CD4-positive, alpha-beta T cell (primary cell): ENCODE data around the gene COL15A1. TPM values are rescaled to one million over a fixed set of nuclear protein-coding genes. Genes with fewer than 3 reads are reported as not detected.
"Not testable (repeated sequence)": the region's sequence is repeated elsewhere in the genome, so short reads cannot be mapped to it uniquely, and the experiment has no call there.

Experiments used
- ATAC-seq: fragments of 200-7000 bp; cut with Tn5 transposase; one replicate; pipeline ENCODE4 v1.10.0; 2022; ENCODE audit warnings: mild to moderate bottlenecking; ENCODE audit not compliant: poor library complexity
- CTCF ChIA-PET: fragments of 350-600 bp; sonication (Branson Sonifier 250); formaldehyde crosslinking; loops from one replicate; lab custom pipeline; 2021; ENCODE audit warnings: antibody characterized with exemption, inconsistent platforms; lab: Charles Lee
- POLR2A ChIA-PET: fragments of 350-600 bp; sonication (Branson Sonifier 250); formaldehyde crosslinking; loops from one replicate; lab custom pipeline; 2021; ENCODE audit warnings: antibody characterized with exemption, inconsistent platforms; lab: Charles Lee
- DNase-seq, 14 experiments: peaks; one replicate each; pipeline ENCODE4 v3.0.0-alpha.2; 2013 to 2020; ENCODE audit warnings: mixed read lengths in 2 of 14
- H3K27ac ChIP-seq, 2 donors: one replicate each; pipeline versions ENCODE4 v1.5.1 to v1.7.0; 2013; ENCODE audit warnings: low read length in 2 of 2, low read depth in 1 of 2, mild to moderate bottlenecking in 1 of 2
- H3K27me3 ChIP-seq, 2 experiments: 1 replicate in 1 of 2; 2 replicates in 1 of 2; pipeline versions ENCODE4 v1.6.1 to v1.7.0; 2013; ENCODE audit warnings: low read length in 2 of 2, control low read depth in 1 of 2, mild to moderate bottlenecking in 1 of 2, moderate library complexity in 1 of 2; ENCODE audit not compliant: insufficient read depth in 2 of 2, control insufficient read depth in 1 of 2
- H3K36me3 ChIP-seq: one replicate; pipeline ENCODE4 v1.6.1; 2013; ENCODE audit warnings: low read length, control low read depth; ENCODE audit not compliant: insufficient read depth
- H3K4me1 ChIP-seq: one replicate; pipeline ENCODE4 v1.6.1; 2013; ENCODE audit warnings: low read length, control low read depth; ENCODE audit not compliant: insufficient read depth
- H3K4me3 ChIP-seq: one replicate; pipeline ENCODE4 v1.5.1; 2013; ENCODE audit warnings: mild to moderate bottlenecking, low read length, moderate library complexity
- H3K9me3 ChIP-seq, 2 experiments: 1 replicate in 1 of 2; 2 replicates in 1 of 2; pipeline versions ENCODE4 v1.6.1 to v1.7.0; 2013; ENCODE audit warnings: low read length in 2 of 2, mild to moderate bottlenecking in 2 of 2, control low read depth in 1 of 2, moderate library complexity in 1 of 2; ENCODE audit not compliant: control insufficient read depth in 1 of 2, insufficient read depth in 1 of 2
- H3K27ac Mint-ChIP-seq: one replicate; pipeline ENCODE4 v1.8.0; 2020; ENCODE audit warnings: mixed read lengths
- H3K27me3 Mint-ChIP-seq: one replicate; pipeline ENCODE4 v1.8.0; 2021; ENCODE audit warnings: mixed read lengths
- H3K36me3 Mint-ChIP-seq: one replicate; pipeline ENCODE4 v1.8.0; 2021; ENCODE audit warnings: low read depth, mixed read lengths
- H3K4me1 Mint-ChIP-seq: one replicate; pipeline ENCODE4 v1.8.0; 2021; ENCODE audit warnings: low read depth, mixed read lengths
- H3K4me3 Mint-ChIP-seq: one replicate; pipeline ENCODE4 v1.8.0; 2020; ENCODE audit warnings: mild to moderate bottlenecking, mixed read lengths
- H3K9me3 Mint-ChIP-seq: one replicate; pipeline ENCODE4 v1.8.0; 2020; ENCODE audit warnings: mixed read lengths
- CTCF ChIP-seq: fragments of 200-600 bp; IDR thresholded peaks from one replicate; pipeline ENCODE4 v1.8.0; 2022; ENCODE audit warnings: antibody characterized with exemption, mild to moderate bottlenecking
- intact Hi-C, 2 experiments: fragments of 100-400 bp; cut with DNase I in 1 of 2; cut with micrococcal nuclease in 1 of 2; formaldehyde crosslinking; loops; one replicate each; pipeline versions ENCODE4 v1.15.1 to v1.9.0; 2023 to 2025; cut with DNase I, micrococcal nuclease
- total RNA-seq, 174 experiments: library from RNA in 2 of 174; stranded (reverse) in 2 of 174; gene quantifications; one replicate each; pipeline ENCODE4 v1.2.3 and lab custom pipeline; 2021 to 2026

Gene COL15A1
- total RNA-seq, 2 experiments from 2014 or later: not detected

GRCh38 chr9:98900244-98900643 is 43.5 kb upstream of the COL15A1 start:
- Histone ChIP-seq H3K4me1 (no peaks in the 10 kb centered on the region), H3K27me3 (peaks cover 7 to 9% of the 10 kb centered on the region in 2 experiments), H3K27ac (no peak overlapping the region), H3K36me3 (no peaks in the 10 kb centered on the region), H3K4me3 (no peak overlapping the region), H3K9me3 (no peaks in the 10 kb centered on the region)
- CTCF ChIA-PET: no interaction called here
- intact Hi-C loops: no loop called here
- H3K4me1 Mint-ChIP-seq: no peaks in the 10 kb centered on the region
- H3K27me3 Mint-ChIP-seq: peaks cover 13% of the 10 kb centered on the region
- H3K27ac Mint-ChIP-seq: no peak overlapping the region
- H3K4me3 Mint-ChIP-seq: no peak overlapping the region
- DNase-seq (no peak), ATAC-seq (no peak)
- no peak for TF ChIP-seq CTCF
- POLR2A ChIA-PET: no interaction called here
- H3K9me3 Mint-ChIP-seq: peaks cover 3% of the 10 kb centered on the region
- H3K36me3 Mint-ChIP-seq: no peaks in the 10 kb centered on the region

- H3K4me1 ChIP-seq: no peaks in the 10 kb centered on the region
- no peak overlapping the region for H3K27ac ChIP-seq
- POLR2A ChIA-PET: no interaction called here
- H3K9me3 ChIP-seq: no peaks in the 10 kb centered on the region
- H3K27ac Mint-ChIP-seq: no peak overlapping the region
- intact Hi-C loops: no loop called here
- TF ChIP-seq CTCF: no peak
- ATAC-seq: no peak
- H3K36me3 Mint-ChIP-seq: no peaks in the 10 kb centered on the region
- peaks cover 14% of the 10 kb centered on the region for H3K27me3 Mint-ChIP-seq
- H3K4me1 Mint-ChIP-seq: no peaks in the 10 kb centered on the region
- peaks cover 7 to 9% of the 10 kb centered on the region in 2 experiments for H3K27me3 ChIP-seq
- no peak for DNase-seq
- no peak overlapping the region for H3K4me3 Mint-ChIP-seq
- no peaks in the 10 kb centered on the region for H3K36me3 ChIP-seq
- CTCF ChIA-PET: no interaction called here
- peaks cover 3% of the 10 kb centered on the region for H3K9me3 Mint-ChIP-seq
- H3K4me3 ChIP-seq: no peak overlapping the region
These were observed 43.0 kb upstream of the COL15A1 start for GRCh38 chr9:98900725-98901124.

GRCh38 chr9:98901843-98902242 is 41.9 kb upstream of the COL15A1 start:
- H3K4me1 Mint-ChIP-seq, H3K36me3 Mint-ChIP-seq, CTCF ChIA-PET: not testable (repeated sequence)

GRCh38 chr9:98902516-98902915 is 41.2 kb upstream of the COL15A1 start:
- Histone ChIP-seq H3K36me3 (no peaks in the 10 kb centered on the region), H3K27ac (no peak overlapping the region), H3K27me3 (peaks cover 3 to 12% of the 10 kb centered on the region in 2 experiments), H3K4me3 (no peak overlapping the region), H3K9me3 (no peaks in the 10 kb centered on the region), H3K4me1 (no peaks in the 10 kb centered on the region)
- H3K4me1 Mint-ChIP-seq: no peaks in the 10 kb centered on the region
- ATAC-seq: no peak
- no peak for TF ChIP-seq CTCF
- no peaks in the 10 kb centered on the region for H3K36me3 Mint-ChIP-seq
- DNase-seq: no peak
- H3K27me3 Mint-ChIP-seq: peaks cover 8% of the 10 kb centered on the region
- ChIA-PET POLR2A (no interaction called here), CTCF (no interaction called here)
- H3K4me3 Mint-ChIP-seq: no peak overlapping the region
- intact Hi-C loops: no loop called here
- H3K27ac Mint-ChIP-seq: no peak overlapping the region
- no peaks in the 10 kb centered on the region for H3K9me3 Mint-ChIP-seq

More at GRCh38 chr9:98901843-98902242, 41.9 kb upstream of the COL15A1 start:
- H3K27ac Mint-ChIP-seq, H3K4me3 ChIP-seq, intact Hi-C loops, ATAC-seq, H3K9me3 ChIP-seq, DNase-seq, H3K4me3 Mint-ChIP-seq, H3K36me3 ChIP-seq, POLR2A ChIA-PET, H3K9me3 Mint-ChIP-seq, H3K27ac ChIP-seq, H3K4me1 ChIP-seq: not testable (repeated sequence)
- peaks cover 3 to 12% of the 10 kb centered on the region in 2 experiments for H3K27me3 ChIP-seq
- H3K27me3 Mint-ChIP-seq: peaks cover 11% of the 10 kb centered on the region
